GM12891 (cell line): Measurements from ENCODE around the gene PNPLA6.

ENCODE experiments used
- POLR2A ChIP-seq: IDR thresholded peaks from 2 replicates; pipeline ENCODE4 v1.6.1; 2011; ENCODE audit warnings: low read depth, low read length, control low read depth
- POLR2AphosphoS5 ChIP-seq: IDR thresholded peaks from 2 replicates; pipeline ENCODE4 v1.6.1; 2011; ENCODE audit warnings: low read depth, low read length, control low read depth

DNA sequence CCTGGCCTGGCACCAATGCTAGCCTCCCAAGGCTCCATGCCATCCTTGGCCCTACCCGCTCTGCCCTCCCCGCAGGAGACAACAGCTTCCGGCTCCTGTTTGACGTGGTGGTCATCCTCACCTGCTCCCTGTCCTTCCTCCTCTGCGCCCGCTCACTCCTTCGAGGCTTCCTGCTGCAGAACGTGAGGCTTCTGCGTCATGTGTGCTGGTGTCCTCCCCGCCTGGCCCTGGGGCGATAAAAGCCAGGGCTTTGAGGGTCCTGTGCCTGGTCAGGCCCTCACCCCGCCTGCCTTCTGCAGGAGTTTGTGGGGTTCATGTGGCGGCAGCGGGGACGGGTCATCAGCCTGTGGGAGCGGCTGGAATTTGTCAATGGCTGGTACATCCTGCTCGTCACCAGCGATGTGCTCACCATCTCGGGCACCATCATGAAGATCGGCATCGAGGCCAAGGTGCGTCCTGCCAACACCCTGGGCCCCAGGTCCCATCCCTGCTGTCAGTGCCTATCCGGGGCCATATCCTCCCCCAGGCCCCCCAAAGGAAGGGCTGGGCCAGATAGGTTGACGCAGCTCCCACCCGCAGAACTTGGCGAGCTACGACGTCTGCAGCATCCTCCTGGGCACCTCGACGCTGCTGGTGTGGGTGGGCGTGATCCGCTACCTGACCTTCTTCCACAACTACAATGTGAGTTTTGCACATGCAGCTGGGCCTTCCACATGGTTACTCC is 6.8 kb upstream of the PNPLA6 start:
- TF ChIP-seq POLR2A: no peak
- TF ChIP-seq POLR2AphosphoS5: no peak
